H1 (cell line): ENCODE data around the gene GID4. TPM values are rescaled to one million over a fixed set of nuclear protein-coding genes. Genes with fewer than 3 reads are reported as not detected.

Experiments
- CTCF ChIA-PET: fragments of 300-600 bp; sonication (Branson Sonifier 250); formaldehyde crosslinking; loops from one replicate; lab custom pipeline; 2021; ENCODE audit not compliant: partially characterized antibody; lab: Charles Lee
- POLR2A ChIA-PET: fragments of 300-600 bp; sonication (Branson Sonifier 250); formaldehyde crosslinking; loops from one replicate; lab custom pipeline; 2021; ENCODE audit warnings: inconsistent platforms; ENCODE audit not compliant: partially characterized antibody; lab: Charles Lee
- DNase-seq, 2 experiments: peaks; one replicate each; pipeline versions ENCODE4 v3.0.0 to v3.0.0-alpha.2; 2010 to 2022; ENCODE audit warnings: low spot score in 2 of 2, low read depth in 1 of 2, mixed read lengths in 1 of 2
- FAIRE-seq: peaks from 2 replicates; lab custom pipeline; 2011; peaks lifted over from hg19 to GRCh38; lab: Jason Lieb, UNC
- H2AFZ ChIP-seq: 2 replicates; pipeline ENCODE4 v1.8.1; 2012; ENCODE audit warnings: low read length, inconsistent platforms
- H2AK5ac ChIP-seq: 2 replicates; pipeline ENCODE4 v1.6.1; 2013; ENCODE audit warnings: low read depth, low read length
- H2BK120ac ChIP-seq: replicated peaks from 2 replicates; pipeline ENCODE3; 2013; ENCODE audit warnings: low read depth, low read length, inconsistent platforms
- H2BK12ac ChIP-seq: 2 replicates; pipeline ENCODE4 v1.6.1; 2013; ENCODE audit warnings: low read depth, low read length
- H2BK15ac ChIP-seq: 2 replicates; pipeline ENCODE4 v1.6.1; 2013; ENCODE audit warnings: low read length
- H2BK20ac ChIP-seq: 2 replicates; pipeline ENCODE4 v1.6.1; 2013; ENCODE audit warnings: low read length
- H2BK5ac ChIP-seq: 2 replicates; pipeline ENCODE4 v1.6.1; 2013; ENCODE audit warnings: low read depth, low read length
- H3K14ac ChIP-seq: 2 replicates; pipeline ENCODE4 v1.6.1; 2013; ENCODE audit warnings: inconsistent platforms; ENCODE audit not compliant: insufficient read length
- H3K18ac ChIP-seq: 2 replicates; pipeline ENCODE4 v1.6.1; 2013; ENCODE audit warnings: low read length; ENCODE audit errors: extremely low read depth
- H3K23ac ChIP-seq: 2 replicates; pipeline ENCODE4 v1.6.1; 2013; ENCODE audit warnings: inconsistent platforms; ENCODE audit not compliant: insufficient read length
- H3K23me2 ChIP-seq: 2 replicates; pipeline ENCODE4 v1.6.1; 2013; ENCODE audit warnings: low read depth, low read length
- H3K27ac ChIP-seq: 2 replicates; pipeline ENCODE4 v1.6.1; 2011; ENCODE audit warnings: low read depth, low read length, inconsistent platforms
- H3K27me3 ChIP-seq, 4 experiments: replicated peaks in 1 of 4; 1 replicate in 1 of 4; 2 replicates in 3 of 4; pipeline versions ENCODE4 v1.6.1 to v1.8.1; 2011 to 2013; ENCODE audit warnings: low read length in 3 of 4, mild to moderate bottlenecking in 3 of 4, inconsistent platforms in 2 of 4, mixed read lengths in 2 of 4, moderate library complexity in 1 of 4; ENCODE audit not compliant: control insufficient read depth in 3 of 4, insufficient read depth in 3 of 4; ENCODE audit errors: extremely low read depth in 1 of 4
- H3K36me3 ChIP-seq, 4 experiments: 2 replicates each; pipeline versions ENCODE4 v1.6.1 to v1.8.1; 2011 to 2013; ENCODE audit warnings: mild to moderate bottlenecking in 4 of 4, low read length in 3 of 4, moderate library complexity in 2 of 4, control low read depth in 1 of 4, inconsistent platforms in 1 of 4; ENCODE audit not compliant: insufficient read depth in 4 of 4, control insufficient read depth in 2 of 4
- H3K4ac ChIP-seq: replicated peaks from 2 replicates; pipeline ENCODE3; 2013; ENCODE audit warnings: low read length, low read depth, mixed read lengths, inconsistent platforms; ENCODE audit not compliant: insufficient read length
- H3K4me1 ChIP-seq, 4 experiments: replicated peaks in 1 of 4; 1 replicate in 1 of 4; 2 replicates in 3 of 4; pipeline versions ENCODE4 v1.6.1 to v1.8.1; 2011 to 2013; ENCODE audit warnings: low read length in 3 of 4, inconsistent platforms in 2 of 4, mixed read lengths in 1 of 4; ENCODE audit not compliant: insufficient read depth in 4 of 4, control insufficient read depth in 3 of 4
- H3K4me2 ChIP-seq, 2 experiments: 2 replicates each; pipeline versions ENCODE4 v1.6.1 to v1.8.1; 2011 to 2013; ENCODE audit warnings: low read depth in 2 of 2, low read length in 2 of 2, control low read depth in 1 of 2, inconsistent platforms in 1 of 2, mild to moderate bottlenecking in 1 of 2; ENCODE audit not compliant: insufficient read depth in 1 of 2
- H3K4me3 ChIP-seq, 4 experiments: fragments of 200-600, 300-600 bp in 1 of 4; sonication (generic), shearing (Covaris generic), sonication (Bioruptor Twin) in 1 of 4; 2 replicates each; pipeline versions ENCODE4 v1.5.1 to v1.8.1; 2011 to 2016; ENCODE audit warnings: low read length in 4 of 4, low read depth in 3 of 4, control low read depth in 2 of 4, inconsistent platforms in 2 of 4, mild to moderate bottlenecking in 2 of 4, mixed read lengths in 1 of 4, moderate library complexity in 1 of 4; ENCODE audit not compliant: insufficient read depth in 2 of 4; ENCODE audit errors: extremely low read depth in 1 of 4
- H3K56ac ChIP-seq: replicated peaks from 2 replicates; pipeline ENCODE3; 2013; ENCODE audit warnings: low read depth, mild to moderate bottlenecking, mixed read lengths, low read length, inconsistent platforms; ENCODE audit not compliant: insufficient read length
- H3K79me1 ChIP-seq: 2 replicates; pipeline ENCODE4 v1.6.1; 2013; ENCODE audit warnings: low read depth, low read length, control low read depth
- H3K79me2 ChIP-seq, 2 experiments: 2 replicates each; pipeline versions ENCODE4 v1.6.1 to v1.8.1; 2012 to 2013; ENCODE audit warnings: low read length in 2 of 2, mild to moderate bottlenecking in 2 of 2, inconsistent platforms in 1 of 2; ENCODE audit not compliant: insufficient read depth in 2 of 2, control insufficient read depth in 1 of 2
- H3K9ac ChIP-seq, 4 experiments: replicated peaks in 1 of 4; 1 replicate in 1 of 4; 2 replicates in 3 of 4; pipeline versions ENCODE4 v1.6.1 to v1.8.1; 2011 to 2013; ENCODE audit warnings: low read depth in 3 of 4, low read length in 3 of 4, control low read depth in 2 of 4, mild to moderate bottlenecking in 2 of 4, moderate library complexity in 2 of 4, inconsistent platforms in 1 of 4; ENCODE audit errors: extremely low read depth in 1 of 4
- H3K9me3 ChIP-seq, 2 experiments: 2 replicates each; pipeline versions ENCODE4 v1.6.1 to v1.8.1; 2012 to 2013; ENCODE audit warnings: mild to moderate bottlenecking in 2 of 2, moderate library complexity in 2 of 2, control low read depth in 1 of 2, inconsistent platforms in 1 of 2, low read depth in 1 of 2, low read length in 1 of 2, mixed read lengths in 1 of 2; ENCODE audit not compliant: insufficient read depth in 2 of 2
- H4K20me1 ChIP-seq, 2 experiments: replicated peaks in 1 of 2; 2 replicates each; pipeline versions ENCODE3 to v1.8.1; 2011 to 2013; ENCODE audit warnings: inconsistent platforms in 2 of 2, low read length in 2 of 2, mild to moderate bottlenecking in 1 of 2; ENCODE audit not compliant: insufficient read depth in 2 of 2, control insufficient read depth in 1 of 2
- H4K5ac ChIP-seq: 2 replicates; pipeline ENCODE4 v1.6.1; 2013; ENCODE audit warnings: low read length, low read depth, mixed read lengths, inconsistent platforms; ENCODE audit not compliant: insufficient read length
- H4K8ac ChIP-seq: 2 replicates; pipeline ENCODE4 v1.8.0; 2013; ENCODE audit warnings: mild to moderate bottlenecking, moderate library complexity, low read length, inconsistent platforms; ENCODE audit not compliant: insufficient read depth; ENCODE audit errors: extremely low read depth
- H4K91ac ChIP-seq: replicated peaks from 2 replicates; pipeline ENCODE3; 2013; ENCODE audit warnings: low read length, mixed read lengths, inconsistent platforms; ENCODE audit not compliant: insufficient read length
- ASH2L ChIP-seq: fragments of 200-600, 300-600 bp; sonication (generic); IDR thresholded peaks from one replicate; pipeline ENCODE4 v1.7.1; 2017; ENCODE audit warnings: low read length
- BCL11A ChIP-seq, 2 experiments: IDR thresholded peaks; one replicate each; pipeline ENCODE4 v1.6.1; 2011; ENCODE audit warnings: low read depth in 2 of 2, low read length in 2 of 2, mild to moderate bottlenecking in 2 of 2
- CHD1 ChIP-seq: IDR thresholded peaks from 2 replicates; pipeline ENCODE4 v1.6.1; 2012; ENCODE audit warnings: low read depth, low read length, improper control_type of control experiment
- EGR1 ChIP-seq: IDR thresholded peaks from 2 replicates; pipeline ENCODE4 v1.6.1; 2011; ENCODE audit warnings: low read depth, low read length, borderline replicate concordance
- HDAC6 ChIP-seq: IDR thresholded peaks from one replicate; pipeline ENCODE4 v1.7.1; 2012; ENCODE audit warnings: low read depth, mild to moderate bottlenecking, inconsistent platforms, low read length, moderate library complexity
- MAFK ChIP-seq: IDR thresholded peaks from 2 replicates; pipeline ENCODE4 v1.6.1; 2012; ENCODE audit warnings: low read depth, mild to moderate bottlenecking, improper control_type of control experiment, low read length
- POU5F1 ChIP-seq: IDR thresholded peaks from 2 replicates; pipeline ENCODE4 v1.6.1; 2011; ENCODE audit warnings: low read depth, mild to moderate bottlenecking, low read length, moderate library complexity
- RAD21 ChIP-seq, 2 experiments: IDR thresholded peaks in 1 of 2; conservative IDR thresholded peaks in 1 of 2; 2 replicates each; pipeline ENCODE4 v1.6.1; 2011; ENCODE audit warnings: low read depth in 2 of 2, low read length in 2 of 2, improper control_type of control experiment in 1 of 2, inconsistent platforms in 1 of 2, mild to moderate bottlenecking in 1 of 2, moderate library complexity in 1 of 2
- RFX5 ChIP-seq: IDR thresholded peaks from 2 replicates; pipeline ENCODE4 v1.6.1; 2011; ENCODE audit warnings: low read depth, low read length, improper control_type of control experiment, borderline replicate concordance
- RNF2 ChIP-seq: fragments of 200-900, 300-1000 bp; sonication (generic); IDR thresholded peaks from 2 replicates; pipeline ENCODE4 v1.7.1; 2016; ENCODE audit warnings: borderline replicate concordance, low read depth, mild to moderate bottlenecking, antibody characterized with exemption, low read length; ENCODE audit not compliant: poor library complexity, severe bottlenecking; ENCODE audit errors: missing control alignments
- RXRA ChIP-seq: IDR thresholded peaks from 2 replicates; pipeline ENCODE4 v1.6.1; 2011; ENCODE audit warnings: low read depth, mild to moderate bottlenecking, low read length, moderate library complexity; ENCODE audit not compliant: insufficient read depth
- SIRT6 ChIP-seq: IDR thresholded peaks from one replicate; pipeline ENCODE4 v1.7.1; 2012; ENCODE audit warnings: low read length, inconsistent platforms
- SUZ12 ChIP-seq: fragments of 200-600 bp; sonication (generic); IDR thresholded peaks from 2 replicates; pipeline ENCODE4 v1.6.1; 2012; ENCODE audit warnings: mild to moderate bottlenecking, inconsistent platforms, low read length, moderate library complexity, mixed read lengths
- TAF1 ChIP-seq: IDR thresholded peaks from 2 replicates; pipeline ENCODE4 v1.6.1; 2011; ENCODE audit warnings: mild to moderate bottlenecking, low read depth, low read length
- WGBS, 2 experiments: shearing (Covaris generic) in 1 of 2; methylation state at CpG; one replicate each; pipeline versions ENCODE4 v1.1.6 to v1.1.7; 2013 to 2015; ENCODE audit warnings: low lambda C conversion rate in 2 of 2, mixed read lengths in 2 of 2, inconsistent platforms in 1 of 2, low coverage in 1 of 2, missing lambda C conversion rate in 1 of 2; ENCODE audit not compliant: insufficient replicate concordance in 2 of 2, insufficient coverage in 1 of 2, insufficient read length in 1 of 2; ENCODE audit errors: extremely low coverage in 1 of 2, missing lambda C conversion rate in 1 of 2; 5-methylcytosine and 5-hydroxymethylcytosine counted together
- polyA plus RNA-seq, 7 experiments: library from polyadenylated mRNA; depleted of rRNA in 3 of 7; stranded (reverse) in 5 of 7; unstranded in 2 of 7; fragments of >200 nt in 5 of 7; fragments of 200-250 nt in 2 of 7; gene quantifications; 1 replicate in 5 of 7; 2 replicates in 1 of 7; 4 replicates in 1 of 7; pipeline versions ENCODE4 v1.2.1 to v1.2.3, GENCODE V29; 2011 to 2013; ENCODE audit warnings: missing spikeins in 2 of 7, mixed read lengths in 2 of 7
- total RNA-seq: library from RNA; stranded (reverse); fragmentation: NEBNext Ultra II Directional; extraction: Animal tissue kit (Norgen Biotek cat#: 25700); gene quantifications from 2 replicates; pipeline ENCODE4 v1.2.1, GENCODE V29; 2021

Gene GID4
- total and polyA plus RNA-seq, 2 of the 8 experiments (the other 6 are each of a cell fraction or from before 2014, with no cell fraction given), result 5.6 to 15.0 TPM

DNA sequence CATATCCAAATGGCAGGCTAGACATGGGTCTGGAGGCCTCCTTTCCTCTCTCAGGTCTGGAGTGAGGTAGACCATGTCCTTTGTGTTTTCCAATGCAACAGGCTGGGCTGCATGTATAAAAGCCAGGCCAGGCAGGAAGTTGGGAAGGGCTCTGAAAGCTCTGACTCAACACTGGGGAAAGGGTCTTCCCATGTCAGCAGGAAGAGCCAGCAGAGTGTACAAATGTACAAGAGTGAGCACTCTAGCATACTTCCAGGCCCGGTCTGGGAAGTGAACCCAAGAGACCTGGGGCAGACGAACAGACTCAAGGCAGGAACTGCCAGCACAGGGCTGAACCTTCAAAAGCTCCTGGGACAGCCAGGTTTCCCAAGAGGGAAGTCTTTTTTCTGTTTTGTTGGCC, 7.3 kb upstream of the GID4 start:
- Histone ChIP-seq H3K4ac (no peak overlapping the region), H3K9me3 (no peaks in the 10 kb centered on the region), H2AK5ac (no peak overlapping the region), H3K23ac (no peak overlapping the region), H3K79me1 (peaks cover 2% of the 10 kb centered on the region; the same call in 1 of the 2 replicates), H4K5ac (no peak overlapping the region), H3K4me1 (no peaks in the 10 kb centered on the region), H3K9ac (no peak overlapping the region), H3K27me3 (no peaks in the 10 kb centered on the region; a peak in 1 of 7 replicates), H2BK12ac (no peak overlapping the region), H3K36me3 (no peaks in the 10 kb centered on the region; a peak in 1 of 8 replicates), H4K20me1 (peaks cover 0 to 3% of the 10 kb centered on the region in 2 experiments), H3K23me2 (no peaks in the 10 kb centered on the region), H3K18ac (no peak overlapping the region), H2AFZ (no peak overlapping the region), H4K91ac (no peak overlapping the region), H3K4me2 (no peak overlapping the region), H2BK20ac (no peak overlapping the region), H3K56ac (no peak overlapping the region), H2BK120ac (no peak overlapping the region), H3K4me3 (no peak overlapping the region), H3K27ac (no peak overlapping the region), H3K79me2 (no peaks in the 10 kb centered on the region; a peak in 1 of 4 replicates), H4K8ac (no peak overlapping the region), H3K14ac (no peak overlapping the region), H2BK5ac (no peak overlapping the region), H2BK15ac (no peak overlapping the region)
- 100% methylated on average over 2 of the region's 2 CpGs; no CpG with 5 or more reads in 1 of the 2 experiments for WGBS, 2 experiments
- ChIA-PET POLR2A (interaction anchor here (0.5 to 1.0 kb wide), 2 partner anchors 30 to 125 kb away, joined by 3 read pairs; no protein-coding TSS in a partner anchor), CTCF (interaction anchor here (0.6 to 4.4 kb wide), 11 partner anchors 9 to 202 kb away, joined by 3 to 40 read pairs (median 5); no protein-coding TSS in a partner anchor)
- DNase-seq, result no peak
- no peak for FAIRE-seq
- no peak for TF ChIP-seq CHD1
- TF ChIP-seq RAD21 (IDR thresholded peaks at IDR 0.05 in 1 of 2, conservative IDR thresholded peaks at IDR 0.05 in 1 of 2; ENCODE audit: low read depth in 2 of 2, low read length in 2 of 2), result no peak
- TF ChIP-seq SUZ12, result no peak
- no peak for TF ChIP-seq RXRA
- no peak for TF ChIP-seq TAF1
- TF ChIP-seq RFX5, result no peak
- no peak for TF ChIP-seq MAFK
- TF ChIP-seq SIRT6, result no peak
- no peak for TF ChIP-seq RNF2
- no peak for TF ChIP-seq ASH2L
- TF ChIP-seq POU5F1, result no peak
- no peak for TF ChIP-seq HDAC6
- no peak for TF ChIP-seq BCL11A (IDR thresholded peaks at IDR 0.05; ENCODE audit: low read depth in 2 of 2, low read length in 2 of 2)
- no peak for TF ChIP-seq EGR1
